ENCODE results near the gene CDH8. TPM values are rescaled to one million over a fixed set of nuclear protein-coding genes. Genes with fewer than 3 reads are reported as not detected.
"Not testable (repeated sequence)": the region's sequence is repeated elsewhere in the genome, so short reads cannot be mapped to it uniquely, and the experiment has no call there.

CDH8 gene
- total RNA-seq, 2 experiments from 2014 or later: not detected

DNA sequence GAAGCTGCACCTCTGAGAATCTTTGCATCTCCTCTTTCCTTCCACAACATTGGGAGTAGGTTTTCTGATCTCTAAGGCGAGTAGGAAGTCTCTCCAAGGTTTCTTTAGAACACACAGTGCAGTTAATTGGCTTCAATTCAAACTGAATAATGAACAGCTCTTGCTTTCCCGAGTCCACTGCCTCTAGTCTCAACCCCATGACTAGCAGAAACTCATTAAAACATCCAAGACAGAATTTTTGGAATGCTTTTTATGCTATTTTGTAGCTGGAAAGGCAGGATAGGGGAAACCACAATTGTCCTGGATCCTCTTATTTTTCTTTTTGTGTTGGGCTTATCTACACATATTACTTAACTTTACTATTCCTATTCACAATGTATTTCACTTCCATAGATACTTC lies 206.6 kb downstream of the CDH8 start:
- intact Hi-C loops (cut with DNase I, micrococcal nuclease): no loop called here
- DNase-seq (no peak), ATAC-seq (no peak)
- POLR2A ChIA-PET: no interaction called here
- Mint-ChIP-seq H3K27me3 (no peaks in the 10 kb centered on the region), H3K4me1 (no peaks in the 10 kb centered on the region), H3K27ac (no peak overlapping the region), H3K36me3 (ENCODE audit: low read depth) (no peaks in the 10 kb centered on the region), H3K9me3 (ENCODE audit: low read depth) (peaks cover 14% of the 10 kb centered on the region), H3K4me3 (no peak overlapping the region)
- CTCF ChIA-PET: no interaction called here

DNA sequence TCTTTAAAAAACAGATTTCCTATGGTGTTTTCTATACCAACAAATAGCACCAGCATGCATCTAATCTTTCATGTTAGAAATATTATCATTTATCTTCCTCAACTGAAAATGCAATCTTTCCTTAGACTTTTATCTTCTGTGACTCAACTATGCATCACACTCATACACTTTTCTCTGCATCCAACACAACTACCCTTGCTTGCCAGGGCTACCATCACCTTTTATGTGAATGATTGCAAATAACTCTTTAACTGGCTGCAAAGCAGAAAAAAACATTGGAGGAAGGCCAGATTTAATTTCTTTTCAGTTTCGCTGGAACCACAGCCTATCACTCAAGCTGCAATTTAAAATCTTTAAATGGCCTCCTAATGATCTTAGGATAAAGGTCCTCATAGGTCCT lies 212.9 kb downstream of the CDH8 start:
- ATAC-seq: no peak

DNA sequence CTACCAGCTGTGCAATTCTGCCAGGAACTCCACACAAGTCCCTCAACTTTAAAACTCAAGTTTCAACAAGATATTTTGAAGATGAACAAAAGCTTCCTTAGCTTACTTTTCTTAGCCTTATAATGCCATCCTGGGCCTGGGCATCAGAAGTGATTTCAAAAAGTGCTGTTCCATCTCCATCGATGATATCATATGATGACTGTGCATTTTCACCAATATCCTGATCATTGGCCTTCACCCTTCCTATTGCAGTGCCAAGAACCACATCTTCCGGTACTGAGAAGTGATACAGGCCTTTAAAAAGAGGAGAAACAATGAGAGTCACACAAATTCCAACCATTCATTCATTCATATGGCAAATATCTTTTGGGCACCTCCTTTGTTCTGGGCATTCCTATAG lies 215.4 kb downstream of the CDH8 start:
- intact Hi-C loops (cut with DNase I, micrococcal nuclease): no loop called here
- ChIA-PET POLR2A (no interaction called here), CTCF (no interaction called here)
- no peak overlapping the region for H3K4me3 Mint-ChIP-seq
- no peak for ATAC-seq
- H3K27me3 Mint-ChIP-seq: no peaks in the 10 kb centered on the region
- H3K36me3 Mint-ChIP-seq (ENCODE audit: low read depth): no peaks in the 10 kb centered on the region
- H3K27ac Mint-ChIP-seq: no peak overlapping the region
- no peaks in the 10 kb centered on the region for H3K4me1 Mint-ChIP-seq
- DNase-seq: no peak
- peaks cover 15% of the 10 kb centered on the region for H3K9me3 Mint-ChIP-seq (ENCODE audit: low read depth)

More for the DNA sequence above, 212.9 kb downstream of the CDH8 start:
- CTCF ChIA-PET: no interaction called here
- Mint-ChIP-seq H3K4me1 (no peaks in the 10 kb centered on the region), H3K27me3 (no peaks in the 10 kb centered on the region), H3K4me3 (no peak overlapping the region), H3K36me3 (ENCODE audit: low read depth) (no peaks in the 10 kb centered on the region), H3K27ac (no peak overlapping the region), H3K9me3 (ENCODE audit: low read depth) (peaks cover 18% of the 10 kb centered on the region)
- POLR2A ChIA-PET: no interaction called here
- intact Hi-C loops (cut with DNase I, micrococcal nuclease): no loop called here
- DNase-seq: no peak

DNA sequence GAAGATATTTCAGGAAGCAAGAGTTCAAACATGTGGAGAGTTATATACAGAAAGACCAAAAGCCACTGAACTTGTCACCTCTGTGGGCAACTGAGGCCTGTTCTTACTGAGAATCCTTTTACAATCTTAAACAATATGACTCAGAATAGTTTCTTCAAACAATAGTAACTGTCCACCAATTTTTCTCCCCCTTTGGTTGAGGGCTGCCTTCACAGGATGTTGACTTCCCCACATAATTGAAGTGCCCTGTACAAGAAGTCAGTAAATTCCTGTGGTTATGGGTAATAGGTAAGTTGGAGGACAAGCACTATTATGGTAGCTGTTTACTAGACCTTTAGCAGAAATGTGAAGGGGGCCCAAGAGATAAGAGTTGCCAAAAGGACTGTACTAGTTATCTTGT lies 215.8 kb downstream of the CDH8 start:
- DNase-seq (no peak), ATAC-seq (no peak)
- intact Hi-C loops (cut with DNase I, micrococcal nuclease): no loop called here
- Mint-ChIP-seq H3K9me3 (ENCODE audit: low read depth) (peaks cover 14% of the 10 kb centered on the region), H3K4me3 (no peak overlapping the region), H3K27ac (no peak overlapping the region), H3K36me3 (ENCODE audit: low read depth) (no peaks in the 10 kb centered on the region), H3K4me1 (no peaks in the 10 kb centered on the region), H3K27me3 (no peaks in the 10 kb centered on the region)
- ChIA-PET CTCF (no interaction called here), POLR2A (no interaction called here)

DNA sequence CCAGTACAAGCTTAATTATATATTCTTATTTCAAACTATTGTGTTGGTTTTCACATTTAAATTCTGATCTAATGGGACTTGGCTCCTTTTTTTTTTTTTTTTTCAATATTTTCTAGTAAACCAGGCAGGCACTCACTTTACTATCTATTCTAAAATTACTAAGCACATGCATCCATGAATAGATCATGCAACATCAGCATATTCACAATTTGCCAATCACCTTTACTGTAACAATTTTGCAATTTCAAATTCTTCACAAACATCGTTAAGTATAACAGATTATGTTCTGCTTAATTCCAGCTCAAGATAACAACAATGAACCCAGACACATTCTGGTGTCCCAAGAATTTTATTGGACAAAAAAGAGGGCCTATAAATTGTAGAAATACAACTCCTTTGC lies 217.4 kb downstream of the CDH8 start:
- no peak overlapping the region for H3K27ac Mint-ChIP-seq
- POLR2A ChIA-PET: no interaction called here
- DNase-seq: no peak
- no peak overlapping the region for H3K4me3 Mint-ChIP-seq
- CTCF ChIA-PET: no interaction called here
- no peaks in the 10 kb centered on the region for H3K27me3 Mint-ChIP-seq
- H3K9me3 Mint-ChIP-seq (ENCODE audit: low read depth): peaks cover 9% of the 10 kb centered on the region
- no peak for ATAC-seq
- no peaks in the 10 kb centered on the region for H3K4me1 Mint-ChIP-seq
- intact Hi-C loops (cut with DNase I, micrococcal nuclease): no loop called here
- no peaks in the 10 kb centered on the region for H3K36me3 Mint-ChIP-seq (ENCODE audit: low read depth)

DNA sequence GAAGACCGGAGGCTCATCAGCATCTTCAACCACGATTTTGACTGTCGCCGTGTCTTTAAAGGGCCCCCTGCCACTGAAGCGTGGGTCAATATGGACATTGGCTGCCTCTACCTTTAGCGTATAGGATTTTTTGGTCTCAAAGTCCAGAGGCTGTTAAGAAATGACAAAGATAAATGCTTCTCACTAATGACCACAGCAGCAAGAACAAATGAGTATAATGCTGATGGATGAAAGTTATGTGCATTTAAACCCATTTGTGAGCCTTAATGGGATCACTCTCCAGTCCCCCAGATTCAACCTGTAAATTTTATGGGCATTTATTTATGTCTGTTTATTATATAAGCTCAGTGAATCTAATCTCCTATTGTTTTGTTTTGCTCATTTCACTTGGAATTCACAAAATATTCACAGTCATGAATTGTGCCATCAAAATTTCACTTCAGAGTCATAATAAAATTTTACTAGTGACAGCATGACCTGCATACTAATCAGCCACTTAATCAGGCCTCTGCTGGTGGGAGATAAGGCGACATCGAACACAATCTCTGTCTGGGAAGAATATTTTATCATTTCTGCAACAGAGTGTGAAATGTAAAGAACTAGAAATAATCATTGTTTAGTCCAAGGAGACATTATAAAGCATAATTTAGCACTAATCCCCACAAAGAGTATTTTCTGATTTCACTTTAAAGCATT lies 218.5 kb downstream of the CDH8 start:
- H3K9me3 Mint-ChIP-seq (ENCODE audit: low read depth): peaks cover 13% of the 10 kb centered on the region
- ATAC-seq (no peak), DNase-seq (no peak)
- no peaks in the 10 kb centered on the region for H3K27me3 Mint-ChIP-seq
- no peaks in the 10 kb centered on the region for H3K4me1 Mint-ChIP-seq
- CTCF ChIA-PET: no interaction called here
- no peaks in the 10 kb centered on the region for H3K36me3 Mint-ChIP-seq (ENCODE audit: low read depth)
- H3K27ac Mint-ChIP-seq: no peak overlapping the region
- POLR2A ChIA-PET: no interaction called here
- H3K4me3 Mint-ChIP-seq: no peak overlapping the region
- intact Hi-C loops (cut with DNase I, micrococcal nuclease): no loop called here

DNA sequence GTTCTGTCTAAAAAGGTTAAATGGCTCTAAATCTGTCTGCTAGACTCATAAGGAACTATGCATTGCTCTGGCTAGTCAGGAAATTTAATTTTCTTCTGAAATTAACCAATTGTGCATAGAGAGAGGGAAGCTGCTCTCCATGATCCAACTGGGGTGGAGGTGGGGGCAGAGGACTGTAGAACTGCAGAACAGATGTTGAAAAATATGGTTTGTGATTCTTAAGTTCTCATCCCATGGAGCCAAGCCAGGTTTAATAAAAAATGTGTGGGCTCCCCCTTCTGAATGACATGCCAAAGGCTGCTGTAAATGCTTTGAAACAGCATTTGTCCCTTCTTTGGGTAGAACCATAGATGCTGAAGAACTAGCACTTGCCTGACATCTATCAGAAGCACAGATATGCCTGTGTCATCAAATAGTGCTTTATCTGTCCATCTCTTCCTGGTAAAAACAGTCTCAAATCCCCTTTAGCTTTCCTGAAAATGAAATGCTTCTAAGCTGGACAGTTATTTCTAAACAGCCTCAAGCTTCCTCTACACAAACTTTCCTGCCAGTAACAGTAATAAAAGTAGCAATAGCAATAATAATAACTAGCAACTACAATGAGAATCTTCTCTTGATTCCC lies 221.4 kb downstream of the CDH8 start:
- no peak overlapping the region for H3K27ac Mint-ChIP-seq
- H3K27me3 Mint-ChIP-seq: no peaks in the 10 kb centered on the region
- DNase-seq: no peak
- peaks cover 7% of the 10 kb centered on the region for H3K9me3 Mint-ChIP-seq (ENCODE audit: low read depth)
- CTCF ChIA-PET: no interaction called here
- POLR2A ChIA-PET: no interaction called here
- H3K4me1 Mint-ChIP-seq: no peaks in the 10 kb centered on the region
- H3K36me3 Mint-ChIP-seq (ENCODE audit: low read depth): no peaks in the 10 kb centered on the region
- intact Hi-C loops (cut with DNase I, micrococcal nuclease): no loop called here
- no peak overlapping the region for H3K4me3 Mint-ChIP-seq
- ATAC-seq: no peak

DNA sequence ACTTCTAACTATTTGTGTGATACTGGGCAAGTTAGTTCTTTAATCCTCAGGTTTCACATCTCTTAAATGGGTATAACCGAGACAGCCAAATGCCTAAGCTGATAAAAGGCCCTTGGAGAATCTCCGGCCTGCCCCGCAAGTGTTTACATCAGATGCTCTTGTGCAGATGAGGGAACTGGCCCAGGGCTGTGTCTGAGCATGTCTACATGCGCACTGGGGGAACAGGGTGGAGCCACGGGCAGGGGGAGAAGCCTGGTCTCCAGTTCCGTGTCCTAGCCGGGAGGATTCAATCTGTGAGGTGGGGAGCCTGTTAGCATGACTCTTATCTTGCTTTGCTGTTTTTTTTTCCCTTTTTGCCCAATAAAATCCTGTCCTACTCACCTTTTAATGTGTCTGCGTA lies 222.9 kb downstream of the CDH8 start:
- Mint-ChIP-seq H3K9me3 (ENCODE audit: low read depth) (peaks cover 3% of the 10 kb centered on the region), H3K4me3 (no peak overlapping the region), H3K36me3 (ENCODE audit: low read depth) (no peaks in the 10 kb centered on the region), H3K4me1 (no peaks in the 10 kb centered on the region), H3K27me3 (no peaks in the 10 kb centered on the region), H3K27ac (no peak overlapping the region)
- intact Hi-C loops (cut with DNase I, micrococcal nuclease): no loop called here
- ATAC-seq (no peak), DNase-seq (no peak)
- POLR2A ChIA-PET: no interaction called here
- CTCF ChIA-PET: no interaction called here

DNA sequence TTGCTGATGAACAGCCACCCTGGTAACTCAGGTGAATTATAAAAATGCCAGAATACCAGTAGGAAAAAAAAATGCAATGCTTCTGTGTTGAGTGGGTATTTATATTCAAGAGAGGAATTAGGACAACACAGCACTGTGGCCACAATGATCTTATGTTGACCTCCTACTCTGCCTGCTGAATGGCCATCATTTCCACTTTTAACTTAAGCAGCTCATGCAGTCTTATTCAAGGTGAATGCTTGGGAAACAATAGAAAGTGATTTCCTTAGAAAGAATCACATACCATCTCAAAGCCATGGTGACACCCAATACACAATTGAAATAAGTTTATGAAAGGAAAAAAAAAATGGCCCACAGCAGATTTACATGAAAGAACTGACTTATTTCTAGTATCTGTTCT lies 224.0 kb downstream of the CDH8 start:
- no peak overlapping the region for H3K27ac Mint-ChIP-seq
- no peak for DNase-seq
- peaks cover 3% of the 10 kb centered on the region for H3K9me3 Mint-ChIP-seq (ENCODE audit: low read depth)
- ChIA-PET CTCF (no interaction called here), POLR2A (no interaction called here)
- intact Hi-C loops (cut with DNase I, micrococcal nuclease): no loop called here
- no peaks in the 10 kb centered on the region for H3K36me3 Mint-ChIP-seq (ENCODE audit: low read depth)
- no peak overlapping the region for H3K4me3 Mint-ChIP-seq
- no peak for ATAC-seq
- no peaks in the 10 kb centered on the region for H3K27me3 Mint-ChIP-seq
- H3K4me1 Mint-ChIP-seq: no peaks in the 10 kb centered on the region

DNA sequence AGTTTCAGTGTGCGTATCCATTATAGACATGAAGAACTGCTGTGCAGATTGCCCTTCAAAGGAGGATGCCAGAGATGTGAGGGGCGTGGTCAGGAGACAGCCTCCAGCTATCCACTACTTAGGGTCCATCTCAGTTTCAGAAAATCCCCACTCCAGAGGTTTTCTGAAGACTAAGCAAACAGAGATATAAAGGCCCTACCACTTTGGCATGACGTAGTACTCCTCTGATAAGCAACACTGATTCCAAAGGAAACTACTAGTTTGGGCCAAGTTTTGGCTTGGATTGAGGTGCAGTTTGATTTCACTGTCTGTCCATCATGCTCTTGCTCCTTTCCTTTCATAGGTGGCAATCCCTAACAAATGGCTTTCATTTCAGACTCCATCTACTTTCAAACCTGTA lies 228.7 kb downstream of the CDH8 start:
- intact Hi-C loops (cut with DNase I, micrococcal nuclease): no loop called here
- Mint-ChIP-seq H3K27ac (no peak overlapping the region), H3K27me3 (no peaks in the 10 kb centered on the region), H3K36me3 (ENCODE audit: low read depth) (no peaks in the 10 kb centered on the region), H3K4me1 (no peaks in the 10 kb centered on the region), H3K9me3 (ENCODE audit: low read depth) (peaks cover 1% of the 10 kb centered on the region), H3K4me3 (no peak overlapping the region)
- ChIA-PET POLR2A (no interaction called here), CTCF (no interaction called here)
- no peak for ATAC-seq
- no peak for DNase-seq

DNA sequence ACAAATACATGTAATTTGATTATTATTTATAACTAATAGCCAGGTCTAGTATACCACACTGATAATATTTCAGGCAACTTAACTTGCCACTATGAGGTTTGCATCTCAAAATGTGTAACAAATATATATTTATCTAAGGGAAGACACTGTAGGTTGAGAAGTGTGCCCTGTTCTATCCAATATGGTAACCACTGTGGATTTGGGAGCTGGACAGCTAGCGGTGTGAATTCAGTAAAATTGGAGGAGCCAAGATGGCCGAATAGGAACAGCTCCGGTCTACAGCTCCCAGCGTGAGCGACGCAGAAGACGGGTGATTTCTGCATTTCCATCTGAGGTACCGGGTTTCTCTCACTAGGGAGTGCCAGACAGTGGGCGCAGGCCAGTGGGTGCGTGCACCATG lies 235.0 kb downstream of the CDH8 start:
- ATAC-seq; H3K36me3 Mint-ChIP-seq (ENCODE audit: low read depth); H3K4me1 Mint-ChIP-seq; CTCF ChIA-PET; POLR2A ChIA-PET; H3K27me3 Mint-ChIP-seq; intact Hi-C loops (cut with DNase I, micrococcal nuclease); H3K4me3 Mint-ChIP-seq; DNase-seq; H3K27ac Mint-ChIP-seq: not testable (repeated sequence)
- peaks cover 15% of the 10 kb centered on the region for H3K9me3 Mint-ChIP-seq (ENCODE audit: low read depth)

DNA sequence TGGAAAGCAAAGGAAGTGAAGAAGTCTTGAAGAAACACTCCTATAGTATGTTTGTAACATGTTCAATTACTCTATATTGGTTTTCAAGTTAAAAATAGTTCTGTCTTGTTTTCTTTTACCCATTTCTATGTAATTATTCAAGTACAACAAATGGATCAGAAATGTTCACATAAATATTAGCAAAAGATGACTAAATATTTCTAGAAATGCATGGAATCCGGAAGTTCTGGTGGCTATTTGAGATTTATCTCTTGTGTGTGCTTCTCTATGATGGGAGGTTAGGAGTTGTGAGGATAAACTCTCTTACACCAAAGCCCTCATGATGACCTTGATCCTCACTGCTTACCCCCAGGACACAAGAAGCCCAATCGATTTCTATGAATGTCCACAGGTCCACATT lies 237.5 kb downstream of the CDH8 start:
- no peak overlapping the region for H3K27ac Mint-ChIP-seq
- H3K4me1 Mint-ChIP-seq: no peaks in the 10 kb centered on the region
- intact Hi-C loops (cut with DNase I, micrococcal nuclease): no loop called here
- no peak for DNase-seq
- no peaks in the 10 kb centered on the region for H3K27me3 Mint-ChIP-seq
- ChIA-PET CTCF (interaction anchor here (0.6 to 0.7 kb wide), 2 partner anchors 27 to 77 kb away, joined by 3 read pairs; no protein-coding TSS in a partner anchor), POLR2A (no interaction called here)
- no peaks in the 10 kb centered on the region for H3K36me3 Mint-ChIP-seq (ENCODE audit: low read depth)
- no peak for ATAC-seq
- H3K4me3 Mint-ChIP-seq: no peak overlapping the region
- peaks cover 20% of the 10 kb centered on the region for H3K9me3 Mint-ChIP-seq (ENCODE audit: low read depth)

Data from activated CD4-positive, alpha-beta T cell treated with anti-CD3 and anti-CD28 coated beads for 36 hours (primary cell).